Neural cell (in vitro differentiated cells): ENCODE data around the gene ITGBL1. TPM values are rescaled to one million over a fixed set of nuclear protein-coding genes. Genes with fewer than 3 reads are reported as not detected.
A peak's percentile ranks its signal among the peaks of the same experiment; 100 is the strongest.

Source experiments
- H2AFZ ChIP-seq: fragments of 200-600, 300-800 bp; sonication (generic), shearing (Covaris generic); 2 replicates; pipeline ENCODE4 v1.6.0; 2014; ENCODE audit warnings: low read depth, mild to moderate bottlenecking, antibody characterized with exemption, low read length, moderate library complexity
- H3F3A ChIP-seq: fragments of 200-600 bp; shearing (Covaris generic); 2 replicates; pipeline ENCODE4 v1.6.1; 2016; ENCODE audit warnings: mild to moderate bottlenecking, moderate library complexity, mixed read lengths, antibody characterized with exemption, low read length; ENCODE audit not compliant: insufficient read depth, poor library complexity, severe bottlenecking
- H3K27ac ChIP-seq: fragments of 200-600, 300-800 bp; sonication (generic), shearing (Covaris generic); 2 replicates; pipeline ENCODE4 v1.5.1; 2014; ENCODE audit warnings: mild to moderate bottlenecking, low read length, moderate library complexity
- H3K27me3 ChIP-seq: fragments of 300-800, 200-600 bp; sonication (generic), shearing (Covaris generic); 2 replicates; pipeline ENCODE4 v1.6.0; 2014; ENCODE audit warnings: mild to moderate bottlenecking, low read depth, low read length, moderate library complexity; ENCODE audit not compliant: insufficient read depth
- H3K36me3 ChIP-seq: fragments of 300-800, 200-600 bp; sonication (generic), shearing (Covaris generic); 2 replicates; pipeline ENCODE4 v1.5.1; 2014; ENCODE audit warnings: mild to moderate bottlenecking, antibody characterized with exemption, low read length, moderate library complexity; ENCODE audit not compliant: insufficient read depth
- H3K4me2 ChIP-seq: fragments of 300-800, 200-600 bp; sonication (generic), shearing (Covaris generic); 2 replicates; pipeline ENCODE4 v1.6.0; 2014; ENCODE audit warnings: mild to moderate bottlenecking, low read length
- H3K4me3 ChIP-seq: fragments of 300-800, 200-600 bp; sonication (generic), shearing (Covaris generic); 2 replicates; pipeline ENCODE4 v1.5.1; 2014; ENCODE audit warnings: mild to moderate bottlenecking, low read length, moderate library complexity
- H3K79me2 ChIP-seq: fragments of 200-600 bp; shearing (Covaris generic); replicated peaks from 2 replicates; pipeline ENCODE4 v1.6.0; 2014; ENCODE audit warnings: mild to moderate bottlenecking, low read length, moderate library complexity; ENCODE audit not compliant: insufficient read depth
- H3K9ac ChIP-seq: fragments of 300-800, 200-600 bp; sonication (generic), shearing (Covaris generic); 2 replicates; pipeline ENCODE4 v1.6.1; 2016; ENCODE audit warnings: mild to moderate bottlenecking, low read length, mixed read lengths
- H3K9me2 ChIP-seq: fragments of 200-600 bp; shearing (Covaris generic); 2 replicates; pipeline ENCODE4 v1.6.1; 2016; ENCODE audit warnings: mild to moderate bottlenecking, low read length, mixed read lengths; ENCODE audit not compliant: insufficient read depth
- H3K9me3 ChIP-seq: fragments of 200-600, 300-800 bp; sonication (generic), shearing (Covaris generic); 2 replicates; pipeline ENCODE4 v1.6.1; 2016; ENCODE audit warnings: mild to moderate bottlenecking, mixed run types, low read length, moderate library complexity, mixed read lengths
- H4K20me1 ChIP-seq: fragments of 200-600 bp; shearing (Covaris generic); 2 replicates; pipeline ENCODE4 v1.6.1; 2016; ENCODE audit warnings: mild to moderate bottlenecking, mixed run types; ENCODE audit not compliant: insufficient read depth
- EP300 ChIP-seq: fragments of 450-650 bp; conservative IDR thresholded peaks from 2 replicates; pipeline ENCODE4 v1.6.1; 2014; ENCODE audit warnings: antibody characterized with exemption, mild to moderate bottlenecking, moderate library complexity; ENCODE audit not compliant: poor library complexity, severe bottlenecking
- EZH2 ChIP-seq: fragments of 200-600, 300-800 bp; shearing (Covaris generic), sonication (generic); IDR thresholded peaks from 2 replicates; pipeline ENCODE4 v1.6.1; 2014; ENCODE audit warnings: antibody characterized with exemption, low read length, borderline replicate concordance, mild to moderate bottlenecking; ENCODE audit not compliant: insufficient read depth, poor library complexity, severe bottlenecking
- MXI1 ChIP-seq: fragments of 450-650 bp; conservative IDR thresholded peaks from 2 replicates; pipeline ENCODE4 v1.6.1; 2014; ENCODE audit warnings: antibody characterized with exemption, mild to moderate bottlenecking; ENCODE audit not compliant: poor library complexity, severe bottlenecking
- POLR2AphosphoS5 ChIP-seq: IDR thresholded peaks from 2 replicates; pipeline ENCODE4 v1.6.1; 2012
- RAD21 ChIP-seq: fragments of 450-650 bp; conservative IDR thresholded peaks from 2 replicates; pipeline ENCODE4 v1.6.1; 2014; ENCODE audit warnings: antibody characterized with exemption, mild to moderate bottlenecking, moderate library complexity
- SMC3 ChIP-seq: fragments of 450-650 bp; conservative IDR thresholded peaks from 2 replicates; pipeline ENCODE4 v1.6.1; 2014; ENCODE audit warnings: antibody characterized with exemption, mild to moderate bottlenecking, moderate library complexity; ENCODE audit not compliant: poor library complexity
- TAF1 ChIP-seq: IDR thresholded peaks from 2 replicates; pipeline ENCODE4 v1.6.1; 2012; ENCODE audit warnings: low read depth
- polyA plus RNA-seq: library from polyadenylated mRNA; depleted of rRNA; stranded (reverse); fragments of >200 nt; gene quantifications from 2 replicates; pipeline ENCODE4 v1.2.3, GENCODE V29; 2014
- TF ChIP-seq, protein P1 (sequence below): fragments of 450-650 bp; IDR thresholded peaks from 2 replicates; pipeline ENCODE4 v1.5.1; 2014; ENCODE audit warnings: antibody characterized with exemption, mild to moderate bottlenecking, moderate library complexity; ENCODE audit not compliant: poor library complexity, severe bottlenecking
- TF ChIP-seq, protein P2 (sequence below): IDR thresholded peaks from 2 replicates; pipeline ENCODE4 v1.6.1; 2012; ENCODE audit warnings: borderline replicate concordance

The ITGBL1 gene
- polyA plus RNA-seq, 1 donor from 2014 or later = 0.46 TPM

GRCh38 chr13:101714195-101714594 is 261.7 kb downstream of the ITGBL1 start:
- peak overlapping the region; percentile 5 for H3K4me3 ChIP-seq

DNA sequence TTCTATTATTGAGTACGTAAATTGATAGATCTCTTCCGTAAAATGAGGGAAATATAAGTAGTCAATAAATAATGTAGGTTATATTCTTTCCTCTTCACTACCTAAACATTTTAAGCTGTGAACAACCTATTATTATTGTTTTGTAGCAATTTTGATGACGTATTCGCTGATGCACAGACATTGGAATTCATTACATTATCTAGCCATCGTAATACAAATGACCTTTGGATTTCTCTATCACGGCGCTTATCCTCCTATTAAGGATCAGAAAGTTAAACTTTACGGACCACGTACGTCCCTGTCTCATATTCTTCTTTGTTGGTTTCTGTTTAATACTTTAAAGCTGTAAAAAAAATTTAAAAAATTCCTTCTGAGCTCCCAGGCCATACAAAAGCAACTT is 264.9 kb downstream of the ITGBL1 start:
- H2AFZ ChIP-seq = no peak overlapping the region
- H3K9ac ChIP-seq = no peak overlapping the region
- TF ChIP-seq RAD21 = no peak
- no peak for TF ChIP-seq EP300
- TF ChIP-seq, protein P1, sequence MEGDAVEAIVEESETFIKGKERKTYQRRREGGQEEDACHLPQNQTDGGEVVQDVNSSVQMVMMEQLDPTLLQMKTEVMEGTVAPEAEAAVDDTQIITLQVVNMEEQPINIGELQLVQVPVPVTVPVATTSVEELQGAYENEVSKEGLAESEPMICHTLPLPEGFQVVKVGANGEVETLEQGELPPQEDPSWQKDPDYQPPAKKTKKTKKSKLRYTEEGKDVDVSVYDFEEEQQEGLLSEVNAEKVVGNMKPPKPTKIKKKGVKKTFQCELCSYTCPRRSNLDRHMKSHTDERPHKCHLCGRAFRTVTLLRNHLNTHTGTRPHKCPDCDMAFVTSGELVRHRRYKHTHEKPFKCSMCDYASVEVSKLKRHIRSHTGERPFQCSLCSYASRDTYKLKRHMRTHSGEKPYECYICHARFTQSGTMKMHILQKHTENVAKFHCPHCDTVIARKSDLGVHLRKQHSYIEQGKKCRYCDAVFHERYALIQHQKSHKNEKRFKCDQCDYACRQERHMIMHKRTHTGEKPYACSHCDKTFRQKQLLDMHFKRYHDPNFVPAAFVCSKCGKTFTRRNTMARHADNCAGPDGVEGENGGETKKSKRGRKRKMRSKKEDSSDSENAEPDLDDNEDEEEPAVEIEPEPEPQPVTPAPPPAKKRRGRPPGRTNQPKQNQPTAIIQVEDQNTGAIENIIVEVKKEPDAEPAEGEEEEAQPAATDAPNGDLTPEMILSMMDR = no peak
- no peak for TF ChIP-seq TAF1
- no peak for TF ChIP-seq EZH2
- TF ChIP-seq POLR2AphosphoS5 = no peak
- TF ChIP-seq MXI1 = no peak
- TF ChIP-seq, protein P2, sequence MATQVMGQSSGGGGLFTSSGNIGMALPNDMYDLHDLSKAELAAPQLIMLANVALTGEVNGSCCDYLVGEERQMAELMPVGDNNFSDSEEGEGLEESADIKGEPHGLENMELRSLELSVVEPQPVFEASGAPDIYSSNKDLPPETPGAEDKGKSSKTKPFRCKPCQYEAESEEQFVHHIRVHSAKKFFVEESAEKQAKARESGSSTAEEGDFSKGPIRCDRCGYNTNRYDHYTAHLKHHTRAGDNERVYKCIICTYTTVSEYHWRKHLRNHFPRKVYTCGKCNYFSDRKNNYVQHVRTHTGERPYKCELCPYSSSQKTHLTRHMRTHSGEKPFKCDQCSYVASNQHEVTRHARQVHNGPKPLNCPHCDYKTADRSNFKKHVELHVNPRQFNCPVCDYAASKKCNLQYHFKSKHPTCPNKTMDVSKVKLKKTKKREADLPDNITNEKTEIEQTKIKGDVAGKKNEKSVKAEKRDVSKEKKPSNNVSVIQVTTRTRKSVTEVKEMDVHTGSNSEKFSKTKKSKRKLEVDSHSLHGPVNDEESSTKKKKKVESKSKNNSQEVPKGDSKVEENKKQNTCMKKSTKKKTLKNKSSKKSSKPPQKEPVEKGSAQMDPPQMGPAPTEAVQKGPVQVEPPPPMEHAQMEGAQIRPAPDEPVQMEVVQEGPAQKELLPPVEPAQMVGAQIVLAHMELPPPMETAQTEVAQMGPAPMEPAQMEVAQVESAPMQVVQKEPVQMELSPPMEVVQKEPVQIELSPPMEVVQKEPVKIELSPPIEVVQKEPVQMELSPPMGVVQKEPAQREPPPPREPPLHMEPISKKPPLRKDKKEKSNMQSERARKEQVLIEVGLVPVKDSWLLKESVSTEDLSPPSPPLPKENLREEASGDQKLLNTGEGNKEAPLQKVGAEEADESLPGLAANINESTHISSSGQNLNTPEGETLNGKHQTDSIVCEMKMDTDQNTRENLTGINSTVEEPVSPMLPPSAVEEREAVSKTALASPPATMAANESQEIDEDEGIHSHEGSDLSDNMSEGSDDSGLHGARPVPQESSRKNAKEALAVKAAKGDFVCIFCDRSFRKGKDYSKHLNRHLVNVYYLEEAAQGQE = no peak
- TF ChIP-seq SMC3 = no peak

More at GRCh38 chr13:101714195-101714594, 261.7 kb downstream of the ITGBL1 start:
- Histone ChIP-seq H4K20me1 (no peaks in the 10 kb centered on the region), H3K27ac (peak overlapping the region; percentile 80), H3K79me2 (no peaks in the 10 kb centered on the region), H2AFZ (no peak overlapping the region), H3F3A (no peaks in the 10 kb centered on the region), H3K36me3 (no peaks in the 10 kb centered on the region), H3K27me3 (no peaks in the 10 kb centered on the region), H3K9me3 (no peaks in the 10 kb centered on the region), H3K9ac (peak overlapping the region; percentile 22), H3K4me2 (peak overlapping the region; percentile 6), H3K9me2 (no peaks in the 10 kb centered on the region)
- TF ChIP-seq TAF1 (no peak), RAD21 (peak; percentile 10), POLR2AphosphoS5 (peak; percentile 95), EP300 (peak; percentile 94)

GRCh38 chr13:101718496-101718895 is 266.0 kb downstream of the ITGBL1 start:
- no peaks in the 10 kb centered on the region for H3K36me3 ChIP-seq
- no peaks in the 10 kb centered on the region for H3K9me2 ChIP-seq
- H3K9me3 ChIP-seq = no peaks in the 10 kb centered on the region
- no peak overlapping the region for H2AFZ ChIP-seq
- no peak overlapping the region for H3K9ac ChIP-seq
- no peak overlapping the region for H3K4me3 ChIP-seq
- H3F3A ChIP-seq = no peaks in the 10 kb centered on the region
- no peaks in the 10 kb centered on the region for H3K79me2 ChIP-seq
- H3K27me3 ChIP-seq = no peaks in the 10 kb centered on the region
- no peaks in the 10 kb centered on the region for H4K20me1 ChIP-seq
- H3K27ac ChIP-seq = no peak overlapping the region
- TF ChIP-seq RAD21 = no peak
- TF ChIP-seq MXI1 = no peak
- TF ChIP-seq POLR2AphosphoS5 = no peak
- TF ChIP-seq SMC3 = no peak
- TF ChIP-seq EZH2 = no peak
- no peak for TF ChIP-seq TAF1
- TF ChIP-seq, protein P1 = no peak
- TF ChIP-seq EP300 = no peak
- TF ChIP-seq, protein P2 = no peak
- no peak overlapping the region for H3K4me2 ChIP-seq

More for the DNA sequence above, 264.9 kb downstream of the ITGBL1 start:
- H3K4me3 ChIP-seq = no peak overlapping the region
- no peak overlapping the region for H3K27ac ChIP-seq
- H3K79me2 ChIP-seq = no peaks in the 10 kb centered on the region
- H3K9me3 ChIP-seq = no peaks in the 10 kb centered on the region
- H3F3A ChIP-seq = no peaks in the 10 kb centered on the region
- no peak overlapping the region for H3K4me2 ChIP-seq
- H4K20me1 ChIP-seq = no peaks in the 10 kb centered on the region
- H3K27me3 ChIP-seq = no peaks in the 10 kb centered on the region
- H3K36me3 ChIP-seq = no peaks in the 10 kb centered on the region
- no peaks in the 10 kb centered on the region for H3K9me2 ChIP-seq
